ENCODE measurements around the gene AFMID. TPM values are rescaled to one million over a fixed set of nuclear protein-coding genes. Genes with fewer than 3 reads are reported as not detected.

The AFMID gene
- total and polyA plus RNA-seq, 2 of the 8 experiments (the other 6 are each of a cell fraction or from before 2014, with no cell fraction given), result 49.0 to 53.0 TPM

DNA sequence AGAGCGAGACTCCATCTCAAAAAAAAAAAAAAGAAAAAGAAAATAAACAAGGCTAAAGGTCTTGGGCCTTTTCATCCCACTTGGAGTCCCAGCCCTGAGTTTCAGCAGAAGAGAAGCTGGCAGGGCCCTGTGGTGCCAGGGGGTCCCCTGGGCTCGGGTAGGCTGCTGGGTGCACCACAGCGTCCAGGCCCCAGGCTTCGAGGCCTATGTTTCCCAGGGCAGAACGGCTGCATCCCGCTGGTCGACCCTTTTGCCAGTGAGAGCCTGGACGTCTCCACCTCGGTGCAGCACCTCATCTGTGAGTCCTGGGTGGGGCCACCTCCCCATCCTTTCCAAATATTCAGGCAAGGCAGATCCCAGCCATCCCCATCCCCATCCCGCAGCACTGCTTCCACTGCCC, 46.5 kb downstream of the AFMID start:
- no peak overlapping the region for H3K14ac ChIP-seq (ENCODE audit: insufficient read length)
- H3K27me3 ChIP-seq (replicated peaks in 1 of 4; ENCODE audit: control insufficient read depth in 3 of 4, extremely low read depth in 1 of 4, insufficient read depth in 3 of 4, low read length in 3 of 4), result peaks cover 0 to 27% (median 22%) of the 10 kb centered on the region in 4 experiments; a peak in 6 of 7 replicates
- H4K20me1 ChIP-seq (replicated peaks in 1 of 2; ENCODE audit: control insufficient read depth in 1 of 2, insufficient read depth in 2 of 2, low read length in 2 of 2), result peaks cover 0 to 2% of the 10 kb centered on the region in 2 experiments
- 91% methylated on average over 9 of the region's 10 CpGs; no CpG with 5 or more reads in 1 of the 2 experiments for WGBS, 2 experiments (ENCODE audit: extremely low coverage in 1 of 2, insufficient coverage in 1 of 2, insufficient read length in 1 of 2, insufficient replicate concordance in 2 of 2, low coverage in 1 of 2, low lambda C conversion rate in 2 of 2, missing lambda C conversion rate in 1 of 2)
- H3K9me3 ChIP-seq (ENCODE audit: insufficient read depth in 2 of 2, low read depth in 1 of 2, low read length in 1 of 2), result no peaks in the 10 kb centered on the region
- no peak overlapping the region for H3K18ac ChIP-seq (ENCODE audit: extremely low read depth, low read length)
- H3K56ac ChIP-seq (replicated peaks; ENCODE audit: insufficient read length, low read depth, low read length), result no peak overlapping the region
- H2BK15ac ChIP-seq (ENCODE audit: low read length), result no peak overlapping the region
- peak overlapping the region; percentile 71 for H4K8ac ChIP-seq (ENCODE audit: extremely low read depth, insufficient read depth, low read length)
- H2AFZ ChIP-seq (ENCODE audit: low read length), result no peak overlapping the region
- no peak overlapping the region for H2BK120ac ChIP-seq (replicated peaks; ENCODE audit: low read depth, low read length)
- CTCF ChIA-PET (ENCODE audit: partially characterized antibody), result interaction anchor here (1.6 to 4.6 kb wide), 2 partner anchors 17 to 21 kb away, joined by 3 to 24 read pairs; no protein-coding TSS in a partner anchor
- no peak overlapping the region for H3K23ac ChIP-seq (ENCODE audit: insufficient read length)
- no peak overlapping the region for H3K4me3 ChIP-seq (ENCODE audit: extremely low read depth in 1 of 4, insufficient read depth in 2 of 4, low read depth in 3 of 4, low read length in 4 of 4)
- H3K36me3 ChIP-seq (ENCODE audit: control insufficient read depth in 2 of 4, insufficient read depth in 4 of 4, low read length in 3 of 4), result no peaks in the 10 kb centered on the region
- no peak for FAIRE-seq
- H2BK20ac ChIP-seq (ENCODE audit: low read length), result no peak overlapping the region
- H3K9ac ChIP-seq (replicated peaks in 1 of 4; ENCODE audit: extremely low read depth in 1 of 4, low read depth in 3 of 4, low read length in 3 of 4), result no peak overlapping the region
- no peak overlapping the region for H4K5ac ChIP-seq (ENCODE audit: insufficient read length, low read depth, low read length)
- H3K27ac ChIP-seq (ENCODE audit: low read depth, low read length), result no peak overlapping the region
- no peak overlapping the region for H2BK5ac ChIP-seq (ENCODE audit: low read depth, low read length)
- H3K79me1 ChIP-seq (ENCODE audit: low read depth, low read length), result no peaks in the 10 kb centered on the region
- no peaks in the 10 kb centered on the region for H3K79me2 ChIP-seq (ENCODE audit: control insufficient read depth in 1 of 2, insufficient read depth in 2 of 2, low read length in 2 of 2)
- H2BK12ac ChIP-seq (ENCODE audit: low read depth, low read length), result no peak overlapping the region
- no peak overlapping the region for H3K4me2 ChIP-seq (ENCODE audit: insufficient read depth in 1 of 2, low read depth in 2 of 2, low read length in 2 of 2)
- H3K23me2 ChIP-seq (ENCODE audit: low read depth, low read length), result peaks cover 5% of the 10 kb centered on the region; the same call in 1 of the 2 replicates
- peak overlapping the region; percentile 38 for H3K4ac ChIP-seq (replicated peaks; ENCODE audit: insufficient read length, low read depth, low read length)
- POLR2A ChIA-PET (ENCODE audit: partially characterized antibody), result interaction anchor here (1.5 kb wide), 1 partner anchor 47 kb away, joined by 4 read pairs; the partner anchor contains the start of gene TK1
- no peak overlapping the region for H4K91ac ChIP-seq (replicated peaks; ENCODE audit: insufficient read length, low read length)
- no peak overlapping the region for H2AK5ac ChIP-seq (ENCODE audit: low read depth, low read length)
- peaks cover 0 to 8% (median 5%) of the 10 kb centered on the region in 4 experiments; a peak in 5 of 7 replicates for H3K4me1 ChIP-seq (replicated peaks in 1 of 4; ENCODE audit: control insufficient read depth in 3 of 4, insufficient read depth in 4 of 4, low read length in 3 of 4)
- TF ChIP-seq RBBP5 (IDR thresholded peaks at IDR 0.05; ENCODE audit: borderline replicate concordance, low read depth, low read length) (no peak), JUN (IDR thresholded peaks at IDR 0.05; ENCODE audit: low read depth, low read length) (no peak), SIX5 (IDR thresholded peaks at IDR 0.05; ENCODE audit: low read depth, low read length) (no peak), FOSL1 (IDR thresholded peaks at IDR 0.05; ENCODE audit: insufficient read depth, low read depth, low read length) (no peak)
- DNase-seq (ENCODE audit: low read depth in 1 of 2, low spot score in 2 of 2), result no peak

Data from H1 (cell line).